ENCODE data around the gene SFRP2.

GRCh38 chr4:153755186-153755585 is 33.7 kb downstream of the SFRP2 start:
- TF ChIP-seq SP1 (IDR thresholded peaks at IDR 0.05): no peak
- TF ChIP-seq EGR1 (IDR thresholded peaks at IDR 0.05; ENCODE audit: low read depth in 2 of 2): no peak
